SK-N-SH (cell line): ENCODE results near the gene CCM2. TPM values are rescaled to one million over a fixed set of nuclear protein-coding genes. Genes with fewer than 3 reads are reported as not detected.

Experiments
- CTCF ChIA-PET: fragments of 300-600, 350-600 bp; formaldehyde crosslinking; extraction: SDS; loops from one replicate; lab custom pipeline; 2021; lab: Yijun Ruan, JAX
- POLR2A ChIA-PET: fragments of 350-600 bp; sonication (Branson Sonifier 250); formaldehyde crosslinking; extraction: SDS; loops from one replicate; lab custom pipeline; 2020; ENCODE audit warnings: antibody characterized with exemption, inconsistent platforms; lab: Yijun Ruan, JAX
- DNase-seq: peaks from one replicate; pipeline ENCODE4 v3.0.0; 2012
- H2AFZ ChIP-seq: fragments of 200-600 bp; sonication (generic); 2 replicates; pipeline ENCODE4 v1.8.1; 2016; ENCODE audit warnings: antibody characterized with exemption, mild to moderate bottlenecking, low read depth
- H3F3A ChIP-seq: fragments of 200-600 bp; sonication (generic); replicated peaks from 2 replicates; pipeline ENCODE3; 2016; ENCODE audit warnings: antibody characterized with exemption, mild to moderate bottlenecking; ENCODE audit not compliant: insufficient read depth
- H3K27ac ChIP-seq, 2 experiments: fragments of 200-500 bp in 1 of 2; fragments of 200-600 bp in 1 of 2; sonication (Bioruptor generic) in 1 of 2; sonication (generic), shearing (Covaris generic) in 1 of 2; 2 replicates each; pipeline versions ENCODE4 v1.5.1 to v1.6.1; 2014 to 2016; ENCODE audit warnings: low read depth in 2 of 2, inconsistent platforms in 1 of 2, low read length in 1 of 2, mild to moderate bottlenecking in 1 of 2, mixed read lengths in 1 of 2
- H3K27me3 ChIP-seq: fragments of 200-600 bp; sonication (generic), shearing (Covaris generic); 2 replicates; pipeline ENCODE4 v1.6.1; 2016; ENCODE audit warnings: mixed run types; ENCODE audit not compliant: insufficient read depth
- H3K36me3 ChIP-seq, 2 experiments: fragments of 200-500 bp in 1 of 2; fragments of 200-600 bp in 1 of 2; sonication (Bioruptor generic) in 1 of 2; sonication (generic) in 1 of 2; replicated peaks in 1 of 2; 2 replicates each; pipeline versions ENCODE3 to v1.5.1; 2014 to 2016; ENCODE audit warnings: low read length in 1 of 2, mild to moderate bottlenecking in 1 of 2; ENCODE audit not compliant: insufficient read depth in 2 of 2, control insufficient read depth in 1 of 2
- H3K4me1 ChIP-seq, 2 experiments: fragments of 200-500 bp in 1 of 2; fragments of 200-600 bp in 1 of 2; sonication (Bioruptor generic) in 1 of 2; sonication (generic), shearing (Covaris generic) in 1 of 2; 2 replicates each; pipeline versions ENCODE4 v1.5.1 to v1.6.1; 2014 to 2016; ENCODE audit warnings: low read depth in 1 of 2, low read length in 1 of 2, mixed run types in 1 of 2; ENCODE audit not compliant: insufficient read depth in 2 of 2, control insufficient read depth in 1 of 2
- H3K4me2 ChIP-seq: fragments of 200-600 bp; sonication (generic), shearing (Covaris generic); 2 replicates; pipeline ENCODE4 v1.6.1; 2017; ENCODE audit warnings: mixed run types
- H3K4me3 ChIP-seq, 2 experiments: fragments of 200-500 bp in 1 of 2; fragments of 200-600 bp in 1 of 2; sonication (Bioruptor generic) in 1 of 2; sonication (generic), shearing (Covaris generic) in 1 of 2; 2 replicates each; pipeline versions ENCODE4 v1.5.1 to v1.8.1; 2014 to 2016; ENCODE audit warnings: low read depth in 2 of 2, inconsistent platforms in 1 of 2, low read length in 1 of 2, mild to moderate bottlenecking in 1 of 2, mixed read lengths in 1 of 2, moderate library complexity in 1 of 2
- H3K79me2 ChIP-seq: fragments of 200-600 bp; sonication (generic); 2 replicates; pipeline ENCODE4 v1.8.1; 2017; ENCODE audit warnings: mild to moderate bottlenecking; ENCODE audit not compliant: insufficient read depth
- H3K9ac ChIP-seq: fragments of 200-600 bp; sonication (generic); 2 replicates; pipeline ENCODE4 v1.6.1; 2017; ENCODE audit warnings: mixed run types
- H3K9me2 ChIP-seq: fragments of 200-600 bp; sonication (generic); 2 replicates; pipeline ENCODE4 v1.6.1; 2017; ENCODE audit warnings: mixed run types
- H3K9me3 ChIP-seq: fragments of 200-600 bp; sonication (generic); 2 replicates; pipeline ENCODE4 v1.6.1; 2017; ENCODE audit warnings: mixed run types, mild to moderate bottlenecking, moderate library complexity
- H4K20me1 ChIP-seq: fragments of 200-600 bp; sonication (generic); 2 replicates; pipeline ENCODE4 v1.6.1; 2017; ENCODE audit warnings: mild to moderate bottlenecking, mixed run types; ENCODE audit not compliant: insufficient read depth
- FOSL2 ChIP-seq: IDR thresholded peaks from 2 replicates; pipeline ENCODE4 v1.4.0; 2012; ENCODE audit warnings: low read depth, mild to moderate bottlenecking, moderate library complexity, borderline replicate concordance
- GABPA ChIP-seq: IDR thresholded peaks from 2 replicates; pipeline ENCODE4 v1.4.0; 2012; ENCODE audit warnings: low read depth, mild to moderate bottlenecking
- IRF3 ChIP-seq: fragments of 150-350 bp; IDR thresholded peaks from 2 replicates; pipeline ENCODE4 v1.6.1; 2016; ENCODE audit warnings: mild to moderate bottlenecking, low read depth, low read length
- JUND ChIP-seq: IDR thresholded peaks from 2 replicates; pipeline ENCODE4 v1.4.0; 2012
- MXI1 ChIP-seq: IDR thresholded peaks from 2 replicates; pipeline ENCODE4 v1.6.1; 2012; ENCODE audit warnings: mild to moderate bottlenecking, low read depth, low read length, improper control_type of control experiment
- NFIC ChIP-seq: IDR thresholded peaks from 2 replicates; pipeline ENCODE4 v1.4.0; 2012; ENCODE audit warnings: borderline replicate concordance
- NRF1 ChIP-seq: IDR thresholded peaks from 2 replicates; pipeline ENCODE4 v1.6.1; 2012; ENCODE audit warnings: low read depth, mild to moderate bottlenecking, low read length
- PBX3 ChIP-seq: IDR thresholded peaks from 2 replicates; pipeline ENCODE4; 2012
- POLR2AphosphoS5 ChIP-seq: IDR thresholded peaks from 2 replicates; pipeline ENCODE4 v1.6.1; 2012; ENCODE audit warnings: low read depth, low read length
- RCOR1 ChIP-seq: fragments of 150-350 bp; IDR thresholded peaks from 2 replicates; pipeline ENCODE4 v1.6.1; 2017; ENCODE audit warnings: antibody characterized with exemption, low read length
- RXRA ChIP-seq: IDR thresholded peaks from 2 replicates; pipeline ENCODE4 v1.4.0; 2012; ENCODE audit warnings: low read depth, mild to moderate bottlenecking, borderline replicate concordance
- SIN3A ChIP-seq: IDR thresholded peaks from 2 replicates; pipeline ENCODE4 v1.6.1; 2012; ENCODE audit warnings: low read depth, mild to moderate bottlenecking, low read length, moderate library complexity, borderline replicate concordance
- USF1 ChIP-seq: IDR thresholded peaks from 2 replicates; pipeline ENCODE4 v1.4.0; 2012; ENCODE audit warnings: low read depth, borderline replicate concordance
- USF2 ChIP-seq: fragments of 150-350 bp; IDR thresholded peaks from 2 replicates; pipeline ENCODE4 v1.6.1; 2017; ENCODE audit warnings: antibody characterized with exemption, low read length, low read depth, borderline replicate concordance
- ZBTB33 ChIP-seq: IDR thresholded peaks from 2 replicates; pipeline ENCODE4 v1.4.0; 2012; ENCODE audit warnings: low read depth, borderline replicate concordance
- WGBS: methylation state at CpG from one replicate; pipeline ENCODE4 v1.1.6; 2017; ENCODE audit warnings: low lambda C conversion rate; 5-methylcytosine and 5-hydroxymethylcytosine counted together
- polyA plus RNA-seq, 3 experiments: library from polyadenylated mRNA; depleted of rRNA; stranded (reverse); fragments of >200 nt; gene quantifications; 2 replicates each; pipeline ENCODE4 v1.2.3, GENCODE V29; 2012

Gene CCM2
- polyA plus RNA-seq, 1 of the 3 experiments (the other 2 are of a cell fraction) = 83.2 TPM

GRCh38 chr7:45101748-45102147 is 101.7 kb downstream of the CCM2 start:
- H3K79me2 ChIP-seq = peaks cover 23% of the 10 kb centered on the region
- no peaks in the 10 kb centered on the region for H3K27me3 ChIP-seq
- peaks cover 49 to 77% of the 10 kb centered on the region in 2 experiments for H3K36me3 ChIP-seq
- 98% methylated on average over 3 of the region's 12 CpGs for WGBS
- CTCF ChIA-PET = interaction anchor here (0.7 kb wide), 1 partner anchor 11 kb away, joined by 3 read pairs; no protein-coding TSS in a partner anchor
- no peak overlapping the region for H3K4me3 ChIP-seq
- H3K27ac ChIP-seq = no peak overlapping the region
- TF ChIP-seq MXI1 (no peak), IRF3 (no peak), RXRA (no peak), FOSL2 (no peak)
- peaks cover 38% of the 10 kb centered on the region for H4K20me1 ChIP-seq
- no peak for DNase-seq
- peaks cover 16% of the 10 kb centered on the region for H3F3A ChIP-seq
- H3K9ac ChIP-seq = no peak overlapping the region
- POLR2A ChIA-PET = no interaction called here
- no peaks in the 10 kb centered on the region for H3K9me3 ChIP-seq
- H3K4me1 ChIP-seq = no peaks in the 10 kb centered on the region; a peak in 1 of 4 replicates
- H2AFZ ChIP-seq = no peak overlapping the region
- H3K4me2 ChIP-seq = no peak overlapping the region
- no peaks in the 10 kb centered on the region for H3K9me2 ChIP-seq

- POLR2A ChIA-PET = interaction anchor here (1.0 to 1.5 kb wide), 2 partner anchors 9 to 14 kb away, joined by 4 to 7 read pairs; partner anchors contain the start of gene TBRG4
- TF ChIP-seq NRF1 (no peak), USF1 (no peak), POLR2AphosphoS5 (no peak), NFIC (no peak), JUND (no peak), MXI1 (no peak), SIN3A (no peak), PBX3 (no peak), USF2 (no peak), ZBTB33 (no peak), RXRA (no peak), RCOR1 (no peak), GABPA (no peak)
- Histone ChIP-seq H3K79me2 (peaks cover 36% of the 10 kb centered on the region), H3K27ac (no peak overlapping the region; a peak in 1 of 4 replicates), H3K9ac (no peak overlapping the region), H3K36me3 (peaks cover 60 to 90% of the 10 kb centered on the region in 2 experiments), H4K20me1 (peaks cover 50% of the 10 kb centered on the region), H3K4me1 (peaks cover 2 to 8% of the 10 kb centered on the region in 2 experiments; a peak in 1 of 4 replicates), H3K4me2 (no peak overlapping the region), H3K4me3 (no peak overlapping the region), H3K27me3 (no peaks in the 10 kb centered on the region), H3K9me2 (no peaks in the 10 kb centered on the region), H3F3A (peaks cover 9% of the 10 kb centered on the region), H2AFZ (no peak overlapping the region), H3K9me3 (no peaks in the 10 kb centered on the region)
- CTCF ChIA-PET = interaction anchor here (1.0 to 1.5 kb wide), 2 partner anchors 21 to 33 kb away, joined by 3 read pairs; no protein-coding TSS in a partner anchor
- 93% methylated on average over 12 of the region's 14 CpGs for WGBS
- no peak for DNase-seq
Measured at GRCh38 chr7:45102785-45103712, 103.0 kb downstream of the CCM2 start.
